SH-SY5Y (cell line): ENCODE data around the gene MAG.

ENCODE experiments used
- GATA2 ChIP-seq: IDR thresholded peaks from 2 replicates; pipeline ENCODE4 v1.6.1; 2011; ENCODE audit warnings: mild to moderate bottlenecking, low read depth, low read length
- GATA3 ChIP-seq: IDR thresholded peaks from 2 replicates; pipeline ENCODE4 v1.6.1; 2011; ENCODE audit warnings: low read depth, mild to moderate bottlenecking, low read length, moderate library complexity

GRCh38 chr19:35354898-35355297, 62.9 kb downstream of the MAG start:
- TF ChIP-seq GATA3 (no peak), GATA2 (no peak)
